DND-41 (cell line): ENCODE results near the gene RPS18.

Experiments
- EZH2 ChIP-seq: IDR thresholded peaks from 3 replicates; pipeline ENCODE4 v1.6.1; 2012; ENCODE audit warnings: borderline replicate concordance, low read depth, mild to moderate bottlenecking, moderate library complexity, low read length, inconsistent platforms; ENCODE audit not compliant: severe bottlenecking
- TF ChIP-seq, protein P1 (sequence below): IDR thresholded peaks from 2 replicates; pipeline ENCODE4 v1.5.1; 2012; ENCODE audit warnings: borderline replicate concordance, low read length, moderate library complexity, mild to moderate bottlenecking; ENCODE audit not compliant: poor library complexity, severe bottlenecking; ENCODE audit errors: extremely low read depth

DNA sequence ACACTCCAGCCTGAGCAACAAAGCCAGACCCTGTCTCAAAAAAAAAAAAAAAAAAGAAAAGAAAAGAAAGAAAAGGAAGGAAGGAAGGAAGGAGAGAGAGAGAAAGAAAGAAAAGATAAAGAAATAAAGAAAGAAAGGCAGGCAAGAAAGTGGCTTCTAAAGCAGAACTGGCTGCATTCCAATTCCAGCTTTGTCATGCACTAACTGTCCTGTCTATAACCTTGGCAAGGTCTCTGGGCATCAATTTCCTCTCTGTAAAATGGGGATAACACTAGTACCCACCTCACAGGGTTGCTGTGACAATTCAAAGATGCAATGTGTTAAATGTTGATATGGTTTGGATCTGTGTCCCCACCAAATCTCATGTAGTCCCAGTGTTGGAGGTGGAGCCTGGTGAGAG is 35.5 kb upstream of the RPS18 start:
- TF ChIP-seq, protein P1, sequence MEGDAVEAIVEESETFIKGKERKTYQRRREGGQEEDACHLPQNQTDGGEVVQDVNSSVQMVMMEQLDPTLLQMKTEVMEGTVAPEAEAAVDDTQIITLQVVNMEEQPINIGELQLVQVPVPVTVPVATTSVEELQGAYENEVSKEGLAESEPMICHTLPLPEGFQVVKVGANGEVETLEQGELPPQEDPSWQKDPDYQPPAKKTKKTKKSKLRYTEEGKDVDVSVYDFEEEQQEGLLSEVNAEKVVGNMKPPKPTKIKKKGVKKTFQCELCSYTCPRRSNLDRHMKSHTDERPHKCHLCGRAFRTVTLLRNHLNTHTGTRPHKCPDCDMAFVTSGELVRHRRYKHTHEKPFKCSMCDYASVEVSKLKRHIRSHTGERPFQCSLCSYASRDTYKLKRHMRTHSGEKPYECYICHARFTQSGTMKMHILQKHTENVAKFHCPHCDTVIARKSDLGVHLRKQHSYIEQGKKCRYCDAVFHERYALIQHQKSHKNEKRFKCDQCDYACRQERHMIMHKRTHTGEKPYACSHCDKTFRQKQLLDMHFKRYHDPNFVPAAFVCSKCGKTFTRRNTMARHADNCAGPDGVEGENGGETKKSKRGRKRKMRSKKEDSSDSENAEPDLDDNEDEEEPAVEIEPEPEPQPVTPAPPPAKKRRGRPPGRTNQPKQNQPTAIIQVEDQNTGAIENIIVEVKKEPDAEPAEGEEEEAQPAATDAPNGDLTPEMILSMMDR, result no peak
- TF ChIP-seq EZH2, result no peak
